SK-N-MC (cell line): Measurements from ENCODE around the gene PFDN2.

Experiments used
- EZH2 ChIP-seq: fragments of 200-600 bp; sonication (generic); IDR thresholded peaks from one replicate; pipeline ENCODE4 v1.6.1; 2017; ENCODE audit warnings: antibody characterized with exemption
- FOXP2 ChIP-seq: optimal IDR thresholded peaks from 2 replicates; pipeline ENCODE3; 2011; ENCODE audit warnings: mild to moderate bottlenecking, moderate library complexity; ENCODE audit not compliant: insufficient read depth; ENCODE audit errors: extremely low read length, control extremely low read depth
- POLR2AphosphoS5 ChIP-seq: IDR thresholded peaks from 2 replicates; pipeline ENCODE4 v1.6.1; 2012; ENCODE audit warnings: mild to moderate bottlenecking, low read depth, low read length, borderline replicate concordance

GRCh38 chr1:161139766-161140165 lies 21.9 kb upstream of the PFDN2 start:
- TF ChIP-seq EZH2 (no peak), POLR2AphosphoS5 (no peak), FOXP2 (no peak)
